ENCODE results near the gene VIL1. TPM values are rescaled to one million over a fixed set of nuclear protein-coding genes. Genes with fewer than 3 reads are reported as not detected.

VIL1 gene
- total and polyA plus RNA-seq, 2 donors: 0.14 to 0.16 TPM

DNA sequence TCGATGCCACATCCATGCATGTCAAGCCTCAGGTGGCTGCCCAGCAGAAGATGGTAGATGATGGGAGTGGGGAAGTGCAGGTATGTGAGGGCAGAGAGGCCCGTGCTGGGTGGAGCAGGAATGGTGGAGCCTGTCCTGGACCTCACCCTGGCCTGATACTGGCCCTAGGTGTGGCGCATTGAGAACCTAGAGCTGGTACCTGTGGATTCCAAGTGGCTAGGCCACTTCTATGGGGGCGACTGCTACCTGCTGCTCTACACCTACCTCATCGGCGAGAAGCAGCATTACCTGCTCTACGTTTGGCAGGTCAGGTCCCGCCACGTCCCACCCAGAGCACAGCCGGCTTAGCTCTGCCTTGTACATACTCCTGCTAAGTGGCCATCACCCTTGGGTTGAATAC, 13.0 kb downstream of the VIL1 start:
- H3K9me3 ChIP-seq (ENCODE audit: control insufficient read depth in 2 of 2, insufficient read depth in 1 of 2, low read length in 1 of 2): no peaks in the 10 kb centered on the region
- no peak for DNase-seq (ENCODE audit: low read depth in 6 of 9, low spot score in 9 of 9)
- no peaks in the 10 kb centered on the region for H3K27me3 ChIP-seq (ENCODE audit: control insufficient read depth in 2 of 2, insufficient read depth in 1 of 2, low read length in 1 of 2)
- no peaks in the 10 kb centered on the region for H3K36me3 ChIP-seq (ENCODE audit: control insufficient read depth in 2 of 2, insufficient read depth in 2 of 2, low read length in 1 of 2)
- H3K4me3 ChIP-seq (ENCODE audit: low read length in 2 of 2): no peak overlapping the region
- no peak overlapping the region for H3K27ac ChIP-seq (ENCODE audit: low read depth in 1 of 2, low read length in 1 of 2)
- no peaks in the 10 kb centered on the region for H3K4me1 ChIP-seq (ENCODE audit: control insufficient read depth in 2 of 2, insufficient read depth in 2 of 2, low read length in 2 of 2)
- WGBS: 96% methylated on average over 10 of the region's 10 CpGs

DNA sequence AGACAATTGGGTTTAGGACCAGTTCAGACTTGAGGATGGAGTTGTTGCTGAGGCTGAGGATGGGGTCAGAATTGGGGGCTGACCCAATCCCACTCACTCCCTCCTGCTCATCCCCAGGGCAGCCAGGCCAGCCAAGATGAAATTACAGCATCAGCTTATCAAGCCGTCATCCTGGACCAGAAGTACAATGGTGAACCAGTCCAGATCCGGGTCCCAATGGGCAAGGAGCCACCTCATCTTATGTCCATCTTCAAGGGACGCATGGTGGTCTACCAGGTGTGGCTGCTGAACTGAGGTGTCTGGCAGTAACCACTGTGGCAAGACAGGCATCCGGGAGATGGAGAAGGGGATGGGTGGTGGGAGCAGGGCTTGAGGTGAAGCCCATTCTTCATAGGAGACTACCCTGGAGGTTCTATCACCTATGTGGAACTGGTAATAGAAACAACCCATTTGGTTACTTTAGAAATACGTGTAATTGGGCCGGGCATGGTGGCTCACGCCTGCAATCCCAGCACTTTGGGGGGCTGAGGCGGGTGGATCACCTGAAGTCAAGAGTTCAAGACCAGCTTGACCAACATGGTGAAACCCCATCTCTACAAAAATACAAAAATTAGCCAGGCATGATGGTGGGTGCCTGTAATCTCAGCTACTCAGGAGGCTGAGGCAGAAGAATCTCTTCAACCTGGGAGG, 13.9 kb downstream of the VIL1 start:
- no peaks in the 10 kb centered on the region for H3K27me3 ChIP-seq (ENCODE audit: control insufficient read depth in 2 of 2, insufficient read depth in 1 of 2, low read length in 1 of 2)
- no peak overlapping the region for H3K27ac ChIP-seq (ENCODE audit: low read depth in 1 of 2, low read length in 1 of 2)
- no peaks in the 10 kb centered on the region for H3K9me3 ChIP-seq (ENCODE audit: control insufficient read depth in 2 of 2, insufficient read depth in 1 of 2, low read length in 1 of 2)
- H3K4me1 ChIP-seq (ENCODE audit: control insufficient read depth in 2 of 2, insufficient read depth in 2 of 2, low read length in 2 of 2): no peaks in the 10 kb centered on the region
- no peak for DNase-seq (ENCODE audit: low read depth in 6 of 9, low spot score in 9 of 9)
- H3K4me3 ChIP-seq (ENCODE audit: low read length in 2 of 2): no peak overlapping the region
- no peaks in the 10 kb centered on the region for H3K36me3 ChIP-seq (ENCODE audit: control insufficient read depth in 2 of 2, insufficient read depth in 2 of 2, low read length in 1 of 2)
- 97% methylated on average over 8 of the region's 8 CpGs for WGBS

DNA sequence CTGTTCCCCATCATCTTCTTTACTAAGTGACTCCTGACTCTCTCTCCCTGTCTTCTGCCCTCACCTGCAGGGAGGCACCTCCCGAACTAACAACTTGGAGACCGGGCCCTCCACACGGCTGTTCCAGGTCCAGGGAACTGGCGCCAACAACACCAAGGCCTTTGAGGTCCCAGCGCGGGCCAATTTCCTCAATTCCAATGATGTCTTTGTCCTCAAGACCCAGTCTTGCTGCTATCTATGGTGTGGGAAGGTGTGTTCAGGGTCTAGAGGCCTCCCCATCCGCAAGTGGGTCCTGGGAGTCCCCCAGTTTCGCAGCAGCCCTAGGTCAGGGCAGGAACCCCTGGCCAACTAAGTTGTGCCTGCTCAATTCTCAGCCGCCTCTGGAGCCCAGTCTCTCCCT, 15.5 kb downstream of the VIL1 start:
- no peaks in the 10 kb centered on the region for H3K36me3 ChIP-seq (ENCODE audit: control insufficient read depth in 2 of 2, insufficient read depth in 2 of 2, low read length in 1 of 2)
- no peaks in the 10 kb centered on the region for H3K27me3 ChIP-seq (ENCODE audit: control insufficient read depth in 2 of 2, insufficient read depth in 1 of 2, low read length in 1 of 2)
- H3K4me3 ChIP-seq (ENCODE audit: low read length in 2 of 2): no peak overlapping the region
- H3K4me1 ChIP-seq (ENCODE audit: control insufficient read depth in 2 of 2, insufficient read depth in 2 of 2, low read length in 2 of 2): no peaks in the 10 kb centered on the region
- 96% methylated on average over 9 of the region's 9 CpGs for WGBS
- H3K9me3 ChIP-seq (ENCODE audit: control insufficient read depth in 2 of 2, insufficient read depth in 1 of 2, low read length in 1 of 2): no peaks in the 10 kb centered on the region
- DNase-seq (ENCODE audit: low read depth in 6 of 9, low spot score in 9 of 9): no peak
- H3K27ac ChIP-seq (ENCODE audit: low read depth in 1 of 2, low read length in 1 of 2): no peak overlapping the region

DNA sequence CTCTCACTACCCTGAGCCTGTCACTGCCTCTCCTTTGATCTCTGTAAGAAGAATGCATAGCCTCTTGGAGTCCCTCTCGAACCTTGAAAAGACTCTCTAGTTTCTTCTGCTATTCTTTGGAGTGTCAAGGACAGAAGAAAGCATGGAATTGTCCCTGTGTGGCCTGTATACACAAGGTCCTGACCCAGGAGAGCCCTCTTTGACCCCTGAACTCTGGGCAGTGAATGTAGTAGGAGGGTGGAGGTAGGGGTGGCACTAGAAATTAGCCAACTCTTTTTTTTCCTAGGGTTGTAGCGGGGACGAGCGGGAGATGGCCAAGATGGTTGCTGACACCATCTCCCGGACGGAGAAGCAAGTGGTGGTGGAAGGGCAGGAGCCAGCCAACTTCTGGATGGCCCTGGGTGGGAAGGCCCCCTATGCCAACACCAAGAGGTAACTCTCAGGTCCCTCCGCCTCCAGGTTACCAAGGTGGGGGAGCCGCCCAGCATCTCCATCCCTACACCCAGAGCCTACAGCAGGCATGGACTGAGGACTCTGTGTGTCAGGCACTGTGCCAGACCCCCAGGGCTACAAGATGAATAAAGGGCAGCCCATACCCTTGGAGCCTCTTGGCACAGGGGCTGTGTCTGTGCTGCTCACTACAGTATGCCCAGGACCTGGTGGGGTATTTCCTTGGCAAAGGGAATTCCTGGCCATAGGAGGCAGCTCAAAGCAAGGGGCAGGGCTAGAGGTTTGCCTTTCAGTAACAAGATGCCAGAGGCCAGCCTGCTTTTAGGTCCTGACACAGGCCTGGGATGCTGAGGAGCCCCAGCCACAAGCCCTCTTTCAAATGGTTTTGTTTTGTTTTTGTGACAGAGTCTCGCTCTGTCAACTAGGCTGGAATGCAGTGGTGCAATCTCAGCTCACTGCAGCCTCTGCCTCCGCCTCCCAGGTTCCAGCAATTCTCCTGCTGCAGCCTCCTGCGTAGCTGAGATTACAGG, 16.4 kb downstream of the VIL1 start:
- H3K27ac ChIP-seq (ENCODE audit: low read depth in 1 of 2, low read length in 1 of 2): no peak overlapping the region
- no peaks in the 10 kb centered on the region for H3K4me1 ChIP-seq (ENCODE audit: control insufficient read depth in 2 of 2, insufficient read depth in 2 of 2, low read length in 2 of 2)
- no peaks in the 10 kb centered on the region for H3K9me3 ChIP-seq (ENCODE audit: control insufficient read depth in 2 of 2, insufficient read depth in 1 of 2, low read length in 1 of 2)
- DNase-seq (ENCODE audit: low read depth in 6 of 9, low spot score in 9 of 9): no peak
- H3K27me3 ChIP-seq (ENCODE audit: control insufficient read depth in 2 of 2, insufficient read depth in 1 of 2, low read length in 1 of 2): no peaks in the 10 kb centered on the region
- H3K36me3 ChIP-seq (ENCODE audit: control insufficient read depth in 2 of 2, insufficient read depth in 2 of 2, low read length in 1 of 2): no peaks in the 10 kb centered on the region
- H3K4me3 ChIP-seq (ENCODE audit: low read length in 2 of 2): no peak overlapping the region
- WGBS: 98% methylated on average over 11 of the region's 11 CpGs

DNA sequence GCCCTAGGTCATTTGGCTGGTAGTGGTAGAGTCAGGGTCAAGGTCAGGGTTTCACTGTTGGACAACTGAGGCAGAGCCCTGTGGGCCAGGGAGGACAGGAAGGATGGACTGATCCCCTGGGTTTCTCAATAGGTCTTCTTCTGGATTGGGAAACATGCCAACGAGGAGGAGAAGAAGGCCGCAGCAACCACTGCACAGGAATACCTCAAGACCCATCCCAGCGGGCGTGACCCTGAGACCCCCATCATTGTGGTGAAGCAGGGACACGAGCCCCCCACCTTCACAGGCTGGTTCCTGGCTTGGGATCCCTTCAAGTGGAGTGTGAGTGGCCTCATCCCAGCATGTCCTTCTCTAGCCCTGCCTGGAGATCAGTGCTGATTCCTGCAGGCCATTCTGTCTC, 18.1 kb downstream of the VIL1 start:
- H3K27ac ChIP-seq (ENCODE audit: low read depth in 1 of 2, low read length in 1 of 2): no peak overlapping the region
- WGBS: 95% methylated on average over 5 of the region's 5 CpGs
- H3K9me3 ChIP-seq (ENCODE audit: control insufficient read depth in 2 of 2, insufficient read depth in 1 of 2, low read length in 1 of 2): no peaks in the 10 kb centered on the region
- H3K4me3 ChIP-seq (ENCODE audit: low read length in 2 of 2): no peak overlapping the region
- H3K36me3 ChIP-seq (ENCODE audit: control insufficient read depth in 2 of 2, insufficient read depth in 2 of 2, low read length in 1 of 2): no peaks in the 10 kb centered on the region
- H3K4me1 ChIP-seq (ENCODE audit: control insufficient read depth in 2 of 2, insufficient read depth in 2 of 2, low read length in 2 of 2): no peaks in the 10 kb centered on the region
- DNase-seq (ENCODE audit: low read depth in 6 of 9, low spot score in 9 of 9): no peak
- H3K27me3 ChIP-seq (ENCODE audit: control insufficient read depth in 2 of 2, insufficient read depth in 1 of 2, low read length in 1 of 2): no peaks in the 10 kb centered on the region

DNA sequence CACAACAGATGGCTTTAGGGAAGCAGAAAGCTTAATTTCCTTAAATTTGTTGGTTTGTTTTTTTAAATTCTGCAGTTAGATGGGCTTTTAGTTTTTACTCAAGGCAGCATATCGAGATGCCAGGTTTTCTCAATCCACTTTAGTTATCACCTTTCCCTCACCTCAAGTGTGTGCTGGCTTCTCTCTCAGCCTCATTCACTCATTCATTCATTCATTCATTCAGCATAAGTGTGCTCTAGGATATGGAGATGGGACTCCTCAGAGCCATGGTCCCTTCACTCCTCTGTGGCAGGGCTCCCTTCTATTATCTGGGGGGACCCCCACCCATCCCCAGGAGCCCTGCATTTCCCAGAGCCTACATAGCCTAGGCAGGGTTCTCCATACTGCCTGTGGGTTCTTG, 19.0 kb downstream of the VIL1 start:
- no peaks in the 10 kb centered on the region for H3K27me3 ChIP-seq (ENCODE audit: control insufficient read depth in 2 of 2, insufficient read depth in 1 of 2, low read length in 1 of 2)
- H3K9me3 ChIP-seq (ENCODE audit: control insufficient read depth in 2 of 2, insufficient read depth in 1 of 2, low read length in 1 of 2): no peaks in the 10 kb centered on the region
- no peaks in the 10 kb centered on the region for H3K4me1 ChIP-seq (ENCODE audit: control insufficient read depth in 2 of 2, insufficient read depth in 2 of 2, low read length in 2 of 2)
- H3K36me3 ChIP-seq (ENCODE audit: control insufficient read depth in 2 of 2, insufficient read depth in 2 of 2, low read length in 1 of 2): no peaks in the 10 kb centered on the region
- no peak overlapping the region for H3K27ac ChIP-seq (ENCODE audit: low read depth in 1 of 2, low read length in 1 of 2)
- H3K4me3 ChIP-seq (ENCODE audit: low read length in 2 of 2): no peak overlapping the region
- DNase-seq (ENCODE audit: low read depth in 6 of 9, low spot score in 9 of 9): no peak
- 95% methylated on average over 1 of the region's 1 CpG for WGBS

DNA sequence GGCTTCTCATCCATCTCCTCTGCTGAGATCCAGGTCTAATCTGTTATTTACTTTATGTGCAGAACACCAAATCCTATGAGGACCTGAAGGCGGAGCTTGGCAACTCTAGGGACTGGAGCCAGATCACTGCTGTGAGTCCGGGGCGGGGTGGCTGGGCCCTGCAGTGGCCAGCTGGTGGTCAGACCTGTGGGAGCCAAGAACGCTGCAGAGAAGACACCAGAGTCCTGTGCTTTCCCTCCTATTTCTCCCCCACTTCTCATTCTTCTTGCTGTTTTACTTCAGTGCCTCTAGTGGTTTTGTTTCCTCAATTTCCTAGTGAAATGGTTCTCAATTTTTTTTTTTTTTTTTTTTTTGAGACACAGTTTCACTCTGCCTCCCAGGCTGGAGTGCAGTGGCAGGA, 19.7 kb downstream of the VIL1 start:
- Histone ChIP-seq H3K36me3 (ENCODE audit: control insufficient read depth in 2 of 2, insufficient read depth in 2 of 2, low read length in 1 of 2) (no peaks in the 10 kb centered on the region), H3K27ac (ENCODE audit: low read depth in 1 of 2, low read length in 1 of 2) (no peak overlapping the region), H3K27me3 (ENCODE audit: control insufficient read depth in 2 of 2, insufficient read depth in 1 of 2, low read length in 1 of 2) (no peaks in the 10 kb centered on the region), H3K9me3 (ENCODE audit: control insufficient read depth in 2 of 2, insufficient read depth in 1 of 2, low read length in 1 of 2) (no peaks in the 10 kb centered on the region), H3K4me1 (ENCODE audit: control insufficient read depth in 2 of 2, insufficient read depth in 2 of 2, low read length in 2 of 2) (no peaks in the 10 kb centered on the region), H3K4me3 (ENCODE audit: low read length in 2 of 2) (no peak overlapping the region)
- 98% methylated on average over 4 of the region's 4 CpGs for WGBS
- DNase-seq (ENCODE audit: low read depth in 6 of 9, low spot score in 9 of 9): no peak

DNA sequence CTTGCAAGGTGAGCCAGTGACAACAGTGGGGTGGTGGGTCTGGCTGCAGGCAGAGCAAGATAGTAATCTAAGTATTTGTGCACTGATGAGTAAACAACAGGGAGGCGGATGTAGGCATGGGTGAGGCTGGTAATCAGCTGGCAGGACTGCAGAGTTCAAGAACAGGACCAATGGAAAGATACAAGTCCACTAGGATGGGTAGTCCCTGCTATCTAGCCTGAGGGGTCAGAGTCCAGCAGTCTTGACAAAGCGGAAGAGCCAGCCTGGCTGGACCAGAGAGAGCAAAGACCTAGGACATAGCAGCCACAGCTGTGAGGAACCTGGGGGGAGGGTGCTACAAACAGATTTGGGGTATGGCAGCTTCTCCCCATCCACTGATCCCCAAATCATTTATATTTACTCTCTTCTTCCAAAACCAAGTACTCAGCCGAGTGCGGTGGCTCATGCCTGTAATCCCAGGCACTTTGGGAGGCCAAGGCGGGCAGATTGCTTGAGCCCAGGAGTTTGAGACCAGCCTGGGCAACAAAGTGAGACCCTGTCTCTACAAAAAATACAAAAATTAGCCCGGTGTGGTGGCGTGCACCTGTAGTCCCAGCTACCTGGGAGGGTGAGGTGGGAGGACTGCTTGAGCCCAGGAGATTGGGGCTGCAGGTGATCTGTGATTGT, 25.9 kb downstream of the VIL1 start:
- Histone ChIP-seq H3K27me3 (ENCODE audit: control insufficient read depth in 2 of 2, insufficient read depth in 1 of 2, low read length in 1 of 2) (no peaks in the 10 kb centered on the region), H3K27ac (ENCODE audit: low read depth in 1 of 2, low read length in 1 of 2) (no peak overlapping the region), H3K9me3 (ENCODE audit: control insufficient read depth in 2 of 2, insufficient read depth in 1 of 2, low read length in 1 of 2) (no peaks in the 10 kb centered on the region), H3K36me3 (ENCODE audit: control insufficient read depth in 2 of 2, insufficient read depth in 2 of 2, low read length in 1 of 2) (peaks cover 8 to 16% of the 10 kb centered on the region in 2 donors), H3K4me1 (ENCODE audit: control insufficient read depth in 2 of 2, insufficient read depth in 2 of 2, low read length in 2 of 2) (no peaks in the 10 kb centered on the region), H3K4me3 (ENCODE audit: low read length in 2 of 2) (no peak overlapping the region)
- WGBS: 97% methylated on average over 7 of the region's 7 CpGs
- no peak for DNase-seq (ENCODE audit: low read depth in 6 of 9, low spot score in 9 of 9)

DNA sequence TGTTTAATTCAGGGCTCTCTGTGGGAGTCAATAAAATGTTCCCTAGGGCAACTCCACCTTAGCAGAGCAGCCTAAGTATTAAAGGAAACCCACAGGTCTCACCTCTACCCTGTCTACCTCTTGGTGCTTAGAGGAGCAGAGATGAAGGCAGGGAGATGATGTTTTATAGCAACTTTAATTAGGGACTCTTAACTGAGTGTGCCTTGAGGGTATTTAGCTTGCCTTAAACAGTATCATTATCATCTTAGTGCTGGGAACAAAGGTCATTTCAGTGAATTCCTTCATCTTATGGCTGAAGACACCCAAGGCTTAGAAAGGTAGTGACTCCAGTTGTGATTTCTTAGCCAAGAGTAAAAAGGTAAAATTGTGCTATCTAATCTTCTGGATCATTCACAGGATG, 26.7 kb downstream of the VIL1 start:
- H3K27ac ChIP-seq (ENCODE audit: low read depth in 1 of 2, low read length in 1 of 2): no peak overlapping the region
- no peaks in the 10 kb centered on the region for H3K27me3 ChIP-seq (ENCODE audit: control insufficient read depth in 2 of 2, insufficient read depth in 1 of 2, low read length in 1 of 2)
- peaks cover 9 to 17% of the 10 kb centered on the region in 2 donors for H3K36me3 ChIP-seq (ENCODE audit: control insufficient read depth in 2 of 2, insufficient read depth in 2 of 2, low read length in 1 of 2)

More for the DNA sequence above, 26.7 kb downstream of the VIL1 start:
- Histone ChIP-seq H3K4me1 (ENCODE audit: control insufficient read depth in 2 of 2, insufficient read depth in 2 of 2, low read length in 2 of 2) (no peaks in the 10 kb centered on the region), H3K9me3 (ENCODE audit: control insufficient read depth in 2 of 2, insufficient read depth in 1 of 2, low read length in 1 of 2) (no peaks in the 10 kb centered on the region), H3K4me3 (ENCODE audit: low read length in 2 of 2) (no peak overlapping the region)
- no peak for DNase-seq (ENCODE audit: low read depth in 6 of 9, low spot score in 9 of 9)
